Measurements from ENCODE around the gene TENM4. TPM values are rescaled to one million over a fixed set of nuclear protein-coding genes. Genes with fewer than 3 reads are reported as not detected.

TENM4 gene
- polyA plus RNA-seq, 1 donor from 2014 or later, result 16.8 TPM

DNA sequence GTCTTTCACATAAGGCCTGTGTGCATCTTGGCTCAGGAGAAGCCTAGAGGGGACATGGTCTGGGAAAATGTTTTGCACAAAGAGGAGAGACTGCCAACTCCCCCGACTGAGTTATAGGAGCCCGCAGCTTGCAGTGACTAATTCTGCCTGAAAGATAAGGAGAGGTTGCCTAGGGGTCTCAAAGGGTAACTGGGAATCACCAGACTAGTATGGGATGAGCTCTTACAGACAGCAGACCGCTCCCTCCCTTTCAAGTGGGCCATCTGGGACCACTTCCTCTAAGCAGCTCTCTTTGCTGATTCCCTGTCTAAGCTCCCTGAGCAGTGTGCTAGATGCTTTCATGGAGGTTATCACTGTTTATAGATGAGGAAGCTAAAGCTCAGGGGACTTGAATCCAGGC is 105.1 kb downstream of the TENM4 start:
- H3K9ac ChIP-seq (ENCODE audit: low read length), result no peak overlapping the region
- no peaks in the 10 kb centered on the region for H3K9me3 ChIP-seq (ENCODE audit: low read length)
- H2AFZ ChIP-seq (ENCODE audit: low read depth, low read length), result no peak overlapping the region
- H3F3A ChIP-seq (ENCODE audit: insufficient read depth, low read length, poor library complexity, severe bottlenecking), result no peaks in the 10 kb centered on the region
- no peaks in the 10 kb centered on the region for H3K9me2 ChIP-seq (ENCODE audit: insufficient read depth, low read length)
- no peak overlapping the region for H3K27ac ChIP-seq (ENCODE audit: low read length)
- H3K4me3 ChIP-seq (ENCODE audit: low read length), result no peak overlapping the region
- H3K4me2 ChIP-seq (ENCODE audit: low read length), result no peak overlapping the region
- H3K79me2 ChIP-seq (replicated peaks; ENCODE audit: insufficient read depth, low read length), result peaks cover 12% of the 10 kb centered on the region
- H3K36me3 ChIP-seq (ENCODE audit: insufficient read depth, low read length), result no peaks in the 10 kb centered on the region
- H3K27me3 ChIP-seq (ENCODE audit: insufficient read depth, low read depth, low read length), result no peaks in the 10 kb centered on the region
- TF ChIP-seq EZH2 (IDR thresholded peaks at IDR 0.05; ENCODE audit: borderline replicate concordance, insufficient read depth, low read length, poor library complexity, severe bottlenecking) (no peak), MXI1 (conservative IDR thresholded peaks at IDR 0.05; ENCODE audit: poor library complexity, severe bottlenecking) (no peak), TAF1 (IDR thresholded peaks at IDR 0.05; ENCODE audit: low read depth) (no peak), EP300 (conservative IDR thresholded peaks at IDR 0.05; ENCODE audit: poor library complexity, severe bottlenecking) (no peak), RAD21 (conservative IDR thresholded peaks at IDR 0.05) (no peak)
- TF ChIP-seq, protein P1, sequence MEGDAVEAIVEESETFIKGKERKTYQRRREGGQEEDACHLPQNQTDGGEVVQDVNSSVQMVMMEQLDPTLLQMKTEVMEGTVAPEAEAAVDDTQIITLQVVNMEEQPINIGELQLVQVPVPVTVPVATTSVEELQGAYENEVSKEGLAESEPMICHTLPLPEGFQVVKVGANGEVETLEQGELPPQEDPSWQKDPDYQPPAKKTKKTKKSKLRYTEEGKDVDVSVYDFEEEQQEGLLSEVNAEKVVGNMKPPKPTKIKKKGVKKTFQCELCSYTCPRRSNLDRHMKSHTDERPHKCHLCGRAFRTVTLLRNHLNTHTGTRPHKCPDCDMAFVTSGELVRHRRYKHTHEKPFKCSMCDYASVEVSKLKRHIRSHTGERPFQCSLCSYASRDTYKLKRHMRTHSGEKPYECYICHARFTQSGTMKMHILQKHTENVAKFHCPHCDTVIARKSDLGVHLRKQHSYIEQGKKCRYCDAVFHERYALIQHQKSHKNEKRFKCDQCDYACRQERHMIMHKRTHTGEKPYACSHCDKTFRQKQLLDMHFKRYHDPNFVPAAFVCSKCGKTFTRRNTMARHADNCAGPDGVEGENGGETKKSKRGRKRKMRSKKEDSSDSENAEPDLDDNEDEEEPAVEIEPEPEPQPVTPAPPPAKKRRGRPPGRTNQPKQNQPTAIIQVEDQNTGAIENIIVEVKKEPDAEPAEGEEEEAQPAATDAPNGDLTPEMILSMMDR (IDR thresholded peaks at IDR 0.05; ENCODE audit: poor library complexity, severe bottlenecking), result no peak
- TF ChIP-seq, protein P2, sequence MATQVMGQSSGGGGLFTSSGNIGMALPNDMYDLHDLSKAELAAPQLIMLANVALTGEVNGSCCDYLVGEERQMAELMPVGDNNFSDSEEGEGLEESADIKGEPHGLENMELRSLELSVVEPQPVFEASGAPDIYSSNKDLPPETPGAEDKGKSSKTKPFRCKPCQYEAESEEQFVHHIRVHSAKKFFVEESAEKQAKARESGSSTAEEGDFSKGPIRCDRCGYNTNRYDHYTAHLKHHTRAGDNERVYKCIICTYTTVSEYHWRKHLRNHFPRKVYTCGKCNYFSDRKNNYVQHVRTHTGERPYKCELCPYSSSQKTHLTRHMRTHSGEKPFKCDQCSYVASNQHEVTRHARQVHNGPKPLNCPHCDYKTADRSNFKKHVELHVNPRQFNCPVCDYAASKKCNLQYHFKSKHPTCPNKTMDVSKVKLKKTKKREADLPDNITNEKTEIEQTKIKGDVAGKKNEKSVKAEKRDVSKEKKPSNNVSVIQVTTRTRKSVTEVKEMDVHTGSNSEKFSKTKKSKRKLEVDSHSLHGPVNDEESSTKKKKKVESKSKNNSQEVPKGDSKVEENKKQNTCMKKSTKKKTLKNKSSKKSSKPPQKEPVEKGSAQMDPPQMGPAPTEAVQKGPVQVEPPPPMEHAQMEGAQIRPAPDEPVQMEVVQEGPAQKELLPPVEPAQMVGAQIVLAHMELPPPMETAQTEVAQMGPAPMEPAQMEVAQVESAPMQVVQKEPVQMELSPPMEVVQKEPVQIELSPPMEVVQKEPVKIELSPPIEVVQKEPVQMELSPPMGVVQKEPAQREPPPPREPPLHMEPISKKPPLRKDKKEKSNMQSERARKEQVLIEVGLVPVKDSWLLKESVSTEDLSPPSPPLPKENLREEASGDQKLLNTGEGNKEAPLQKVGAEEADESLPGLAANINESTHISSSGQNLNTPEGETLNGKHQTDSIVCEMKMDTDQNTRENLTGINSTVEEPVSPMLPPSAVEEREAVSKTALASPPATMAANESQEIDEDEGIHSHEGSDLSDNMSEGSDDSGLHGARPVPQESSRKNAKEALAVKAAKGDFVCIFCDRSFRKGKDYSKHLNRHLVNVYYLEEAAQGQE (IDR thresholded peaks at IDR 0.05; ENCODE audit: borderline replicate concordance), result no peak
- H4K20me1 ChIP-seq (ENCODE audit: insufficient read depth), result no peaks in the 10 kb centered on the region

DNA sequence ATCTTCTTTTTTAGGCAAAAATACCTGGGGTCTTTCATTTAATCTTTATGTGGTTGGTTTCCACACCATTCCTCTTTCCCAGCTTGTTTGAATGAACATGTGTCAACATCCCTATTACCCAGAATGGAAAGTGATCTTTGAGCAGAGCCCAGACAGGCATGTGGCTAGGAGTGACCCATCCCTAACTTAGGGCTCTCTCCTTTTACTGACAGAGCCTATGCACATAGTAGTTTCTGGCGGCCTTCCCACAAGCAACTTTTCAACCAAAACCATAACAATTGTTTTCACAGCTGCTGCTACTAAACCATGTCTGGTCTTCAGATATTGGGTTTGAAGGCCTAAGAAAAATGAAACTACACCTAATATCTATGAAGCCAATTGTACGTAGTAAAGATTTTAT is 107.5 kb downstream of the TENM4 start:
- no peaks in the 10 kb centered on the region for H3K9me3 ChIP-seq (ENCODE audit: low read length)
- no peak for TF ChIP-seq SMC3 (conservative IDR thresholded peaks at IDR 0.05; ENCODE audit: poor library complexity)
- no peak for TF ChIP-seq POLR2AphosphoS5 (IDR thresholded peaks at IDR 0.05)
- TF ChIP-seq, protein P2 (IDR thresholded peaks at IDR 0.05; ENCODE audit: borderline replicate concordance), result no peak
- TF ChIP-seq, protein P1 (IDR thresholded peaks at IDR 0.05; ENCODE audit: poor library complexity, severe bottlenecking), result no peak
- TF ChIP-seq TAF1 (IDR thresholded peaks at IDR 0.05; ENCODE audit: low read depth), result no peak
- TF ChIP-seq EZH2 (IDR thresholded peaks at IDR 0.05; ENCODE audit: borderline replicate concordance, insufficient read depth, low read length, poor library complexity, severe bottlenecking), result no peak
- TF ChIP-seq RAD21 (conservative IDR thresholded peaks at IDR 0.05), result no peak
- no peak for TF ChIP-seq EP300 (conservative IDR thresholded peaks at IDR 0.05; ENCODE audit: poor library complexity, severe bottlenecking)
- no peak for TF ChIP-seq MXI1 (conservative IDR thresholded peaks at IDR 0.05; ENCODE audit: poor library complexity, severe bottlenecking)
- H3K4me3 ChIP-seq (ENCODE audit: low read length), result no peak overlapping the region
- no peaks in the 10 kb centered on the region for H3K27me3 ChIP-seq (ENCODE audit: insufficient read depth, low read depth, low read length)
- no peaks in the 10 kb centered on the region for H3F3A ChIP-seq (ENCODE audit: insufficient read depth, low read length, poor library complexity, severe bottlenecking)
- no peak overlapping the region for H3K27ac ChIP-seq (ENCODE audit: low read length)
- no peaks in the 10 kb centered on the region for H3K36me3 ChIP-seq (ENCODE audit: insufficient read depth, low read length)
- no peaks in the 10 kb centered on the region for H3K9me2 ChIP-seq (ENCODE audit: insufficient read depth, low read length)
- no peak overlapping the region for H3K4me2 ChIP-seq (ENCODE audit: low read length)
- H2AFZ ChIP-seq (ENCODE audit: low read depth, low read length), result no peak overlapping the region
- H3K9ac ChIP-seq (ENCODE audit: low read length), result no peak overlapping the region
- no peaks in the 10 kb centered on the region for H4K20me1 ChIP-seq (ENCODE audit: insufficient read depth)
- peaks cover 12% of the 10 kb centered on the region for H3K79me2 ChIP-seq (replicated peaks; ENCODE audit: insufficient read depth, low read length)
